ENCODE data around the gene EDN3.

Gene EDN3

DNA sequence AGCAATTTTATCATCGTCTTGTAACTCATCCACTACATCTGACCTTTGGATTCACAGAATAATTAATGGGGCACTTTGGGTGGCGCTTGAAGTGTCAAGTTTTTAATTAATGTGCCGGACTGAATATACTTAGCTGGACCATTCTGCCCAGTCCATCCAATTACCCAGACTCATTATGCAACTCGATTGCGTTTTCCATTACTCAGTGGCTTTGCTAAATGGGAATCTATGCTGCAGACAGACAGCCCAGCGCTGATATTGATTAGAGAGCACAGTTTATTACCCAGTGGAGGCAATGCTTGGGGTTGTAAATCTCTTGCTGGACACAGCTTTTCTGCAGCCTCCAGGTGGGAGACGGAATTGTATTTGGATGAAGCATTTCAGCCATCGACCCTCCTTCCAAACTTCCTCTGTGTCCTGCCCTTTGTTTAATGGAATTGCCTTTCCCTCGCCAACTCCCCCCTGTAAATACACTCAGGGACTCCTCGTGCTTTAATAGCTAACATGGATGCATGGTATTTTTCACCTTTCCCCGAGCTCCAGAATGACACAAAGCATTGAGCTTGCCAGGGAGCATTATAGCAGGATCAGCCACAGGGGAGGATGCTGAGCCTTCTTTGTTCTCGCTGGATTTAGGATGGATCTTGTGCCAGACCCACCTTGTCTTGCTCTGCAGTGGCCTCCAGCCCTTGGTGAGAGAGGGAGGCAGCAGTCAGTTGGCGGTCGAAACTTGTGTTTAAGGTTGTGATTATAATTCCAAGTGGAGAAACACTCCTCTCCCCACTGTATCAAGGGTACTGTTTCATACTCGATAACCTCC lies 59.7 kb downstream of the EDN3 start:
- TF ChIP-seq FOXP2 (optimal IDR thresholded peaks at IDR 0.05; ENCODE audit: borderline replicate concordance, extremely low read depth, extremely low read length, insufficient read depth): no peak
- TF ChIP-seq REST (IDR thresholded peaks at IDR 0.05; ENCODE audit: insufficient read depth in 1 of 2, low read depth in 2 of 2, low read length in 2 of 2): no peak
- no peak for TF ChIP-seq SIN3A (IDR thresholded peaks at IDR 0.05; ENCODE audit: borderline replicate concordance, insufficient read depth, low read length)
- no peak for TF ChIP-seq TAF1 (IDR thresholded peaks at IDR 0.05; ENCODE audit: borderline replicate concordance, insufficient read depth, low read length)
- no peak for TF ChIP-seq POLR2AphosphoS5 (IDR thresholded peaks at IDR 0.05; ENCODE audit: low read depth, low read length)

- no peak for TF ChIP-seq POLR2AphosphoS5 (IDR thresholded peaks at IDR 0.05; ENCODE audit: low read depth, low read length)
- TF ChIP-seq SIN3A (IDR thresholded peaks at IDR 0.05; ENCODE audit: borderline replicate concordance, insufficient read depth, low read length): no peak
- no peak for TF ChIP-seq REST (IDR thresholded peaks at IDR 0.05; ENCODE audit: insufficient read depth in 1 of 2, low read depth in 2 of 2, low read length in 2 of 2)
- TF ChIP-seq FOXP2 (optimal IDR thresholded peaks at IDR 0.05; ENCODE audit: borderline replicate concordance, extremely low read depth, extremely low read length, insufficient read depth): no peak
- no peak for TF ChIP-seq TAF1 (IDR thresholded peaks at IDR 0.05; ENCODE audit: borderline replicate concordance, insufficient read depth, low read length)
Observed at GRCh38 chr20:59360934-59361333, 60.5 kb downstream of the EDN3 start.

- no peak for TF ChIP-seq FOXP2 (optimal IDR thresholded peaks at IDR 0.05; ENCODE audit: borderline replicate concordance, extremely low read depth, extremely low read length, insufficient read depth)
Observed at GRCh38 chr20:59361411-59361810, 61.0 kb downstream of the EDN3 start.

DNA sequence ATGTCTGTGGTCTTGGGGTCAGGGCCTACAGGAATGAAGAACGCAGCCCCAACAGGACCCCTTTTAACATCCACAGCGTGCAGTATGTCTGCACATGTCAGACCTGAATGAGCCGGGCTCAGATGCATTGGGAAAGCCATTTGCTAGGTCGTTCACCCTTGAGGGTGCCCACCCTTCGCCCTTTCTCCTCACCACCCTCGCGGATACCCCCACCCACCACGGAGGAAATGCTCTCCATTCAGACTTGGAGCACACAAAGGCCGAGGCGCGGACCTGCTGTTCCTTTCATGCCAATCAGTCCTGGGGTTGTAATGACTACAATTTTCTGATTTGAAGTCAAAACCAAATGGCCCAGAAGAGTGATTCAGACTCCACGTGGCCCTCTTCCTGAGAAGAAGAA lies 62.7 kb downstream of the EDN3 start:
- TF ChIP-seq TAF1 (IDR thresholded peaks at IDR 0.05; ENCODE audit: borderline replicate concordance, insufficient read depth, low read length): no peak
- TF ChIP-seq REST (IDR thresholded peaks at IDR 0.05; ENCODE audit: insufficient read depth in 1 of 2, low read depth in 2 of 2, low read length in 2 of 2): no peak
- no peak for TF ChIP-seq FOXP2 (optimal IDR thresholded peaks at IDR 0.05; ENCODE audit: borderline replicate concordance, extremely low read depth, extremely low read length, insufficient read depth)
- no peak for TF ChIP-seq POLR2AphosphoS5 (IDR thresholded peaks at IDR 0.05; ENCODE audit: low read depth, low read length)
- no peak for TF ChIP-seq SIN3A (IDR thresholded peaks at IDR 0.05; ENCODE audit: borderline replicate concordance, insufficient read depth, low read length)

- TF ChIP-seq FOXP2 (optimal IDR thresholded peaks at IDR 0.05; ENCODE audit: borderline replicate concordance, extremely low read depth, extremely low read length, insufficient read depth) (no peak), POLR2AphosphoS5 (IDR thresholded peaks at IDR 0.05; ENCODE audit: low read depth, low read length) (no peak), SIN3A (IDR thresholded peaks at IDR 0.05; ENCODE audit: borderline replicate concordance, insufficient read depth, low read length) (no peak), TAF1 (IDR thresholded peaks at IDR 0.05; ENCODE audit: borderline replicate concordance, insufficient read depth, low read length) (no peak), REST (IDR thresholded peaks at IDR 0.05; ENCODE audit: insufficient read depth in 1 of 2, low read depth in 2 of 2, low read length in 2 of 2) (no peak)
Observed at GRCh38 chr20:59364611-59365010, 64.2 kb downstream of the EDN3 start.
